ENCODE results near the gene LRBA. TPM values are rescaled to one million over a fixed set of nuclear protein-coding genes. Genes with fewer than 3 reads are reported as not detected.

Gene LRBA
- total RNA-seq, 6 experiments from 2014 or later = 13.6 to 17.6 (median 15.0) TPM

DNA sequence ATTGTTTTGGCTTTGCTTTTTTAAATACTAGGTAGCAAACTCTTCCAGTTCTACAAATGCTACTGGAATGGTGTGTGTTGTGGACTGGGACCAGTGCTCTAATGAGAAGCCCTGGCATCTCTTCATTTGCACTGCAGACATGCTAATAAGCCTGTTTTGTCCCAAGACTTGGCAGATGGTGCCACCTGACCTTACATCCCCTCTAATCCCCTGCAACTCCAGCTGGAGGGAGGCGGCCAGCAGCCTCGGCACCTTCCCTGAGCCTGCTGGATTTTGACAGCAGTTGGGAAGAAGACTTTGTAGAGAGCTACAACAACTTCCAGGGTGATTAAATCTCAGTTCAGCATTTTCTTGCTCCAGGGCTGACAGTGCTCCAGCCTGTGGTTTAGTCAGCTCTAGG lies 736.9 kb downstream of the LRBA start:
- peaks cover 57% of the 10 kb centered on the region for H3K4me1 Mint-ChIP-seq (ENCODE audit: low read depth)

DNA sequence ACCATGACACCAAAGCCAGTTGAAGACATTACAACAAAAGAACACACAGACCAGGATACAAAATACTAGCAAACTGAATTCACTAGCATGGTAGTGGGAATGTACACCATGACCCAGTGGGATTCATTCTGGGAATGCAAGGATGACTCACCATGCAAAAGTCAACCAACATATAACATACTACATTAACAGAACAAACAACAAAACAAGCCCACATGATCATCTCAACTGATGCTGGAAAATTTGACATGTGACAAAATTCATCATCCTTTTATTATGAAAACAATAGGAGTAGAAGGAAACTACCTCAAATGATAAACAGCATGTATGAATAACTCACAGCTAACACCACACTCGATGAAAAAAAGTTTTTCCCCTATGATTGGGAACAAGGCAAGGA lies 746.6 kb downstream of the LRBA start:
- H3K36me3 Mint-ChIP-seq (ENCODE audit: low read depth) = peaks cover 92% of the 10 kb centered on the region
- peaks cover 80% of the 10 kb centered on the region for H3K9me3 Mint-ChIP-seq
- peak overlapping the region; percentile 59; the same call in 1 of the 2 replicates for H3K4me3 Mint-ChIP-seq
- H3K27me3 Mint-ChIP-seq (ENCODE audit: insufficient read depth) = peaks cover 69% of the 10 kb centered on the region
- no peak for DNase-seq
- H3K4me1 Mint-ChIP-seq (ENCODE audit: low read depth) = peaks cover 51% of the 10 kb centered on the region
- TF ChIP-seq, protein P1, sequence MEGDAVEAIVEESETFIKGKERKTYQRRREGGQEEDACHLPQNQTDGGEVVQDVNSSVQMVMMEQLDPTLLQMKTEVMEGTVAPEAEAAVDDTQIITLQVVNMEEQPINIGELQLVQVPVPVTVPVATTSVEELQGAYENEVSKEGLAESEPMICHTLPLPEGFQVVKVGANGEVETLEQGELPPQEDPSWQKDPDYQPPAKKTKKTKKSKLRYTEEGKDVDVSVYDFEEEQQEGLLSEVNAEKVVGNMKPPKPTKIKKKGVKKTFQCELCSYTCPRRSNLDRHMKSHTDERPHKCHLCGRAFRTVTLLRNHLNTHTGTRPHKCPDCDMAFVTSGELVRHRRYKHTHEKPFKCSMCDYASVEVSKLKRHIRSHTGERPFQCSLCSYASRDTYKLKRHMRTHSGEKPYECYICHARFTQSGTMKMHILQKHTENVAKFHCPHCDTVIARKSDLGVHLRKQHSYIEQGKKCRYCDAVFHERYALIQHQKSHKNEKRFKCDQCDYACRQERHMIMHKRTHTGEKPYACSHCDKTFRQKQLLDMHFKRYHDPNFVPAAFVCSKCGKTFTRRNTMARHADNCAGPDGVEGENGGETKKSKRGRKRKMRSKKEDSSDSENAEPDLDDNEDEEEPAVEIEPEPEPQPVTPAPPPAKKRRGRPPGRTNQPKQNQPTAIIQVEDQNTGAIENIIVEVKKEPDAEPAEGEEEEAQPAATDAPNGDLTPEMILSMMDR (IDR thresholded peaks at IDR 0.05) = no peak
- H3K27ac Mint-ChIP-seq = peak overlapping the region; percentile 63

More for the DNA sequence above, 736.9 kb downstream of the LRBA start:
- Mint-ChIP-seq H3K27ac (no peak overlapping the region), H3K9me3 (peaks cover 39% of the 10 kb centered on the region), H3K4me3 (no peak overlapping the region), H3K36me3 (ENCODE audit: low read depth) (peaks cover 46% of the 10 kb centered on the region), H3K27me3 (ENCODE audit: insufficient read depth) (peaks cover 33% of the 10 kb centered on the region)
- TF ChIP-seq, protein P1 (IDR thresholded peaks at IDR 0.05) = no peak
- DNase-seq = no peak

DNA sequence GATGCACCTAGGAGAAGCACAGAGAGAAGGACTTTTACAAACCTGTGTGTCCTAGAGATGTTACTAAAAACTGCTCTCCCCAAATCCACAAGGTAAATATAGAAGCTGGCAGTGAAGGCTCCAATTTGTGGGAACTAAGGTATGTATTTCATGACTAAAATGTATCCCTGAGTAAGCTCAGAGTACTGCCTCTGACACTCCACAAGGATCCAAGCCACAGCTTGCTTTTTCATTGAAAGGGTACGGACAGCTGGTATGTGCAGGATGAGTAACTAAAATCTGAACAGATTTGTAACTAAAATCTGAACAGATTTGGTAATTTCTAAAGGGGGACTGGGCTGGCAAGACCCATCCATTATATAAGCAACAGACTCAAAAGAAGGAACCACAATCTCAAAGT lies 749.3 kb downstream of the LRBA start:
- Mint-ChIP-seq H3K27me3 (ENCODE audit: insufficient read depth) (peaks cover 75% of the 10 kb centered on the region), H3K4me1 (ENCODE audit: low read depth) (peaks cover 66% of the 10 kb centered on the region)

DNA sequence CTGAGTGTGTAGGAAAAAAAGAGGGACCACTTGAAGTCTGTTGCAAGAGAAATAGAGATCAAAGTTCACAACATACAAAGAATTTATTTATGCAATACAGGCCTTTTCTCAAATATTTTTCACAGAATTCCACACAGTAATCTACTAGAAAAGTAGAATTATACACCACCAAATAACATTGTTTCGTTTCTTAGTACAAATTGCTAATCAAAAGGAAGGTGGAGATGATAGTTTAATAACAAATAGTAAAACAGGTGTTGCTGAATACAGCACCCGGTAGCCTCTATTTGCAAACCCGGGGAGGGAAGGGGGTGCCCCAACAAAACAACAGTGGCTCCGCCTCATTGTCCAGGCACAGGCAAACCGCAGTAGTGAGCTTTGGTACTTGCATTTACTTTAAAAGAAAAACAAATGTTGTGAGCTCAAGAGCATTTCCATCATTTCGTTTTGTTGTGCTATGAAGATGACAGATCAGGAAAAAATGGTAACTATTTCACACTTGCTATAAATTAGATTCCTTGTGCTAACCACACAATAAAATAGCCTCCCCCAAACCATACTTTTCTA lies 750.4 kb downstream of the LRBA start:
- Mint-ChIP-seq H3K4me1 (ENCODE audit: low read depth) (peaks cover 75% of the 10 kb centered on the region), H3K9me3 (peaks cover 58% of the 10 kb centered on the region), H3K36me3 (ENCODE audit: low read depth) (peaks cover 92% of the 10 kb centered on the region), H3K27me3 (ENCODE audit: insufficient read depth) (peaks cover 83% of the 10 kb centered on the region), H3K27ac (peak overlapping the region; percentile 36; the same call in 1 of the 2 replicates), H3K4me3 (peak overlapping the region; percentile 26; the same call in 1 of the 2 replicates)
- DNase-seq = no peak
- TF ChIP-seq, protein P1 (IDR thresholded peaks at IDR 0.05) = no peak

More for the DNA sequence above, 749.3 kb downstream of the LRBA start:
- Mint-ChIP-seq H3K4me3 (peak overlapping the region; percentile 42; the same call in 1 of the 2 replicates), H3K27ac (peak overlapping the region; percentile 73), H3K9me3 (peaks cover 70% of the 10 kb centered on the region), H3K36me3 (ENCODE audit: low read depth) (peaks cover 92% of the 10 kb centered on the region)
- DNase-seq = no peak
- TF ChIP-seq, protein P1 (IDR thresholded peaks at IDR 0.05) = no peak

DNA sequence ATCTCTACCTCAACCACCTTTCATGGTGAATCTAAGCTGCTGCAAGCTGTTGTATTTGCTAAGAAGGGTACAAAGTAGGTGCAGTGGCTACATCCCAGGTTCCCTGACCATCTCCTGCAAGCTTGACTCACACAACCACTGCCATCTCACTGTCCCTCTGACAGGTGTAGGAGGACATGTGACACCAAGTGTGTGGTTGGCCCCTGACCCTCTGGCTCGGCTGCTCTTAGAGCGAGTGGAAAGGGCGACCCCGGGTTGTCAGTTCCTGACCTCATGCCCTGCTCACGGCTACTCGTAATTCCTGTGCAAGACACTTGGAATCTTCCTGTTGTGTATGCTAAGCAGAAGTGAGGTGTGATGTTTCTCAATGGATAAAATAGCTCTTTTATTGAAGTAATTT lies 752.5 kb downstream of the LRBA start:
- Mint-ChIP-seq H3K4me3 (peak overlapping the region; percentile 35; the same call in 1 of the 2 replicates), H3K36me3 (ENCODE audit: low read depth) (peaks cover 90% of the 10 kb centered on the region), H3K9me3 (peaks cover 39% of the 10 kb centered on the region), H3K4me1 (ENCODE audit: low read depth) (peaks cover 79% of the 10 kb centered on the region), H3K27me3 (ENCODE audit: insufficient read depth) (peaks cover 83% of the 10 kb centered on the region), H3K27ac (peak overlapping the region; percentile 54)
- TF ChIP-seq, protein P1 (IDR thresholded peaks at IDR 0.05) = no peak
- DNase-seq = no peak

Data from HFFc6 (cell line).